GM18519 (cell line): ENCODE results near the gene TNFRSF12A.

Experiments used
- ATAC-seq: cut with Tn5 transposase; IDR thresholded peaks from one replicate; pipeline ENCODE4 v1.9.1; 2021; ENCODE audit warnings: mild to moderate bottlenecking, moderate library complexity; ENCODE audit not compliant: unreplicated experiment, low FRiP score

TNFRSF12A gene

GRCh38 chr16:3023669-3024478 lies 3.7 kb downstream of the TNFRSF12A start, which contains the start of the genes HCFC1R1 and THOC6:
HCFC1R1 (minus strand) TSS chr16:3023942; CDS start chr16:3023941, 1 bp downstream.
THOC6 (plus strand) TSS chr16:3024035; CDS start chr16:3024327, 292 bp downstream.
- ATAC-seq, result peak; percentile 44

- no peak for ATAC-seq
Observed at GRCh38 chr16:3025032-3026002, 5.1 kb downstream of the TNFRSF12A start.

GRCh38 chr16:3026003-3026378 lies 5.8 kb downstream of the TNFRSF12A start:
- ATAC-seq, result no peak

- no peak for ATAC-seq
Observed at GRCh38 chr16:3026609-3027488, 6.7 kb downstream of the TNFRSF12A start.

- no peak for ATAC-seq
Observed at GRCh38 chr16:3027489-3027795, 7.3 kb downstream of the TNFRSF12A start.

GRCh38 chr16:3027983-3028715 lies 8.0 kb downstream of the TNFRSF12A start:
- no peak for ATAC-seq

- ATAC-seq, result no peak
Observed at GRCh38 chr16:3028716-3029319, 8.7 kb downstream of the TNFRSF12A start.

- no peak for ATAC-seq
Observed at GRCh38 chr16:3029491-3030221, 9.5 kb downstream of the TNFRSF12A start.

GRCh38 chr16:3030222-3031212 lies 10.3 kb downstream of the TNFRSF12A start:
- ATAC-seq, result no peak

GRCh38 chr16:3032624-3033023 lies 12.5 kb downstream of the TNFRSF12A start:
- ATAC-seq, result no peak

GRCh38 chr16:3035289-3035971 lies 15.3 kb downstream of the TNFRSF12A start:
- ATAC-seq, result no peak

GRCh38 chr16:3035972-3036725 lies 16.0 kb downstream of the TNFRSF12A start:
- no peak for ATAC-seq

- no peak for ATAC-seq
Observed at GRCh38 chr16:3036726-3037315, 16.7 kb downstream of the TNFRSF12A start, which contains the start of gene BICDL2. BICDL2 (minus strand) TSS chr16:3036944; CDS start chr16:3035496, 1,448 bp downstream.

GRCh38 chr16:3038256-3038655 lies 18.1 kb downstream of the TNFRSF12A start:
- no peak for ATAC-seq

- ATAC-seq, result no peak
Observed at GRCh38 chr16:3038896-3039295, 18.7 kb downstream of the TNFRSF12A start.

GRCh38 chr16:3042376-3042775 lies 22.2 kb downstream of the TNFRSF12A start:
- no peak for ATAC-seq
